T-helper 17 cell (primary cell): ENCODE data around the gene PYGO2. TPM values are rescaled to one million over a fixed set of nuclear protein-coding genes. Genes with fewer than 3 reads are reported as not detected.
"Not testable (repeated sequence)": the region's sequence is repeated elsewhere in the genome, so short reads cannot be mapped to it uniquely, and the experiment has no call there.

Source experiments
- ATAC-seq: fragments of 150-1000 bp; cut with Tn5 transposase; 2 replicates; pipeline ENCODE4 v1.10.0; 2021; ENCODE audit warnings: mild to moderate bottlenecking, moderate library complexity
- DNase-seq, 3 donors: peaks; one replicate each; pipeline versions ENCODE4 v3.0.0 to v3.0.0-alpha.2; 2020 to 2021
- H3K9me3 ChIP-seq: one replicate; pipeline ENCODE4 v1.7.0; 2013; ENCODE audit warnings: low read length, mild to moderate bottlenecking; ENCODE audit not compliant: control insufficient read depth, poor library complexity, severe bottlenecking
- H3K27ac Mint-ChIP-seq: one replicate; pipeline ENCODE4 v1.8.0; 2022; ENCODE audit warnings: mild to moderate bottlenecking, moderate library complexity, mixed read lengths
- H3K27me3 Mint-ChIP-seq: one replicate; pipeline ENCODE4 v1.8.0; 2022; ENCODE audit warnings: mixed read lengths
- H3K36me3 Mint-ChIP-seq: one replicate; pipeline ENCODE4 v1.8.0; 2022; ENCODE audit warnings: low read depth, mixed read lengths
- H3K4me1 Mint-ChIP-seq: one replicate; pipeline ENCODE4 v1.8.0; 2022; ENCODE audit warnings: mild to moderate bottlenecking, mixed read lengths
- H3K4me3 Mint-ChIP-seq: one replicate; pipeline ENCODE4 v1.8.0; 2022; ENCODE audit warnings: mild to moderate bottlenecking, moderate library complexity, mixed read lengths
- total RNA-seq, 4 donors: library from RNA in 2 of 4; stranded (reverse) in 2 of 4; gene quantifications; one replicate each; pipeline ENCODE4 v1.2.3 and lab custom pipeline; 2022 to 2026

The PYGO2 gene
- total RNA-seq, 2 donors from 2014 or later, result 34.7 to 45.1 TPM

DNA sequence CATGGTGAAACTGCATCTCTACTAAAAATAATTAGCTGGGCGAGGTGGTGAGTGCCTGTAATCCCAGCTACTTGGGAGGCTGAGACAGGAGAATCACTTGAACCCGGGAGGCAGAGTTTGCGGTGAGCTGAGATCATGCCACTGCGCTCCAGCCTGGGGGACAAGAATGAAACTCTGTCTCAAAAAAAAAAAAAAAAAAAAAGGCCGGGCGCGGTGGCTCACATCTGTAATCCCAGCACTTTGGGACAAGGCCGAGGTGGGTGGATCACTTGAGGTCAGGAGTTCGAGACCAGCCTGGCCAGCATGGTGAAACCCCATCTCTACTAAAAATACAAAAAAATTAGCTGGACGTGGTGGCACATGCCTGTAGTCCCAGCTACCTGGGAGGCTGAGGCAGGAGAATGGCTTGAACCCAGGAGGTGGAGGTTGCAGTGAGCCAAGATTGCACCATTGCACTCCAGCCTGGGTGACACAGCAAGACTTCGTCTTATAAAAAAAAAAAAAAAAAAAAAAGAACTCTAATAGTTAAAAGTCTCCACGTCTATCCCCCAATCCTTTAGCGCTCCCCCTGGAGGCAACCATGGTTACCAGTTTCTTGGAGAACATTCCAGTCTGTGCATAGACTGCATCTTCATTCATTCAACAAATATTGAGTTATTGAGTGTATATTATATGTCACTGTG, 33.9 kb upstream of the PYGO2 start:
- not testable (repeated sequence) for H3K9me3 ChIP-seq, H3K4me3 Mint-ChIP-seq, H3K36me3 Mint-ChIP-seq, DNase-seq, H3K27me3 Mint-ChIP-seq, ATAC-seq
- H3K27ac Mint-ChIP-seq, result peak overlapping the region; percentile 79
- H3K4me1 Mint-ChIP-seq, result peaks cover 35% of the 10 kb centered on the region

- Mint-ChIP-seq H3K27me3 (no peaks in the 10 kb centered on the region), H3K36me3 (peaks cover 2% of the 10 kb centered on the region), H3K27ac (peak overlapping the region; percentile 79), H3K4me3 (no peak overlapping the region), H3K4me1 (peaks cover 30% of the 10 kb centered on the region)
- DNase-seq, result no peak
- no peak for ATAC-seq
- no peaks in the 10 kb centered on the region for H3K9me3 ChIP-seq
Observed at GRCh38 chr1:154994591-154994990, 33.0 kb upstream of the PYGO2 start.

GRCh38 chr1:154994269-154994587, 32.6 kb upstream of the PYGO2 start:
- H3K27ac Mint-ChIP-seq, result no peak overlapping the region
- no peak overlapping the region for H3K4me3 Mint-ChIP-seq
- no peak for ATAC-seq
- no peaks in the 10 kb centered on the region for H3K27me3 Mint-ChIP-seq
- H3K36me3 Mint-ChIP-seq, result peaks cover 2% of the 10 kb centered on the region
- H3K4me1 Mint-ChIP-seq, result peaks cover 31% of the 10 kb centered on the region
- no peaks in the 10 kb centered on the region for H3K9me3 ChIP-seq
- DNase-seq, result no peak

GRCh38 chr1:154993572-154994268, 32.1 kb upstream of the PYGO2 start, which contains the start of gene LENEP:
TSS of gene LENEP (plus strand) at chr1:154993586. CDS start at chr1:154993608, 22 bp downstream.
- Mint-ChIP-seq H3K4me1 (peaks cover 29% of the 10 kb centered on the region), H3K27me3 (no peaks in the 10 kb centered on the region), H3K36me3 (peaks cover 2% of the 10 kb centered on the region), H3K4me3 (no peak within 1 kb of the TSS), H3K27ac (no peak within 1 kb of the TSS)
- H3K9me3 ChIP-seq, result no peaks in the 10 kb centered on the region
- ATAC-seq, result no peak
- no peak for DNase-seq

- no peak for ATAC-seq
- no peak for DNase-seq
- peaks cover 28% of the 10 kb centered on the region for H3K4me1 Mint-ChIP-seq
- no peak overlapping the region for H3K27ac Mint-ChIP-seq
- no peaks in the 10 kb centered on the region for H3K27me3 Mint-ChIP-seq
- H3K4me3 Mint-ChIP-seq, result no peak overlapping the region
- no peaks in the 10 kb centered on the region for H3K9me3 ChIP-seq
- H3K36me3 Mint-ChIP-seq, result peaks cover 2% of the 10 kb centered on the region
Observed at GRCh38 chr1:154992721-154993571, 31.4 kb upstream of the PYGO2 start.

DNA sequence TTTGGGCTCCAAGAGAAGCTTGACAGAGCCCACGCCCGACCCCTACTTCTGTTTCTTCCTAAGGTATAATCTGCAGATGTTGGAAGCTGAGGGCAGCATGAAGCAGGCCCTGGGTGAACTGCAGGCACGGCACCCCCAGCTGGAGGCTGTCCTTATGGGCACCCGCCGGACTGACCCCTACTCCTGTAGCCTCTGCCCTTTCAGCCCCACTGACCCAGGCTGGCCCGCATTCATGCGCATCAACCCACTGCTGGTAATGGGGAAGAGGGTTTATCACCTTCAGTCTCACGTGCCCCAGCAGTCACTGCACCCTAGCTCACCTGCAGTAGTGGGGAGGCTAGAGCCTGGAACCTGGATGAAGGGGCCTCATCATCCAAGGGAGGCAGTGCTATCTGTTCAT, 28.7 kb upstream of the PYGO2 start:
- no peak for ATAC-seq
- Mint-ChIP-seq H3K27me3 (no peaks in the 10 kb centered on the region), H3K4me3 (no peak overlapping the region), H3K36me3 (peaks cover 2% of the 10 kb centered on the region), H3K4me1 (peaks cover 15% of the 10 kb centered on the region), H3K27ac (peak overlapping the region; percentile 53)
- H3K9me3 ChIP-seq, result no peaks in the 10 kb centered on the region
- DNase-seq, result no peak

DNA sequence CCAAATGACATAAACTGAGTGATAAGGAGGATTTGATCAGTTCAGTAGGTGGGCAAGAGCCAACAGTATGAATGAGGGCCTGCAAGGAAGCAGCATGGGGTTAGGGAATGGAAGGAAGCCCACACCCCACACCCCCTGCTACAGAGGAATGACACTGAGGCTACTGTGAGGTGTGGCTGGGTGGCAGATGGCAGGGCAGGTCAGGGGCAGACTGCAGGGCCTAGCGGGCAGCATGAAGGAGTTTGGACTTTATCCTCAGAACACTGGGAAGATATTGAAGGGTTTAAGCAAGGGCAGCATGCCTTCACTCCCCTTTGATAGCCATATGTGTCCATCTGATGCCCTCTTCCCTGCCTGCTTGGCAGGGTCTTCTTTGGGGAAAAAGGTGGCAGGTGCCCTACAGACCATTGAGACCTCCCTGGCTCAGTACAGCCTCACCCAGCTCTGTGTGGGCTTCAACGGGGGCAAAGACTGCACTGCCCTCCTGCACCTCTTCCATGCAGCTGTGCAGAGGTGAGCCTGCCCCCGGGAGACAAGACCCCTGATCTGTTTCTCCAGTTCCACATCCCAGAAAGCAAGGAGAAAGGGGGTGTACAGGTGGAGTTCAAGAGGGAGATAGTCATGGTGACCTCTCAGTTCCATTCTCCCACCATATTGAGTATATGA, 27.7 kb upstream of the PYGO2 start:
- Mint-ChIP-seq H3K27ac (peak overlapping the region; percentile 53), H3K4me3 (no peak overlapping the region), H3K27me3 (no peaks in the 10 kb centered on the region), H3K36me3 (peaks cover 2% of the 10 kb centered on the region), H3K4me1 (peaks cover 15% of the 10 kb centered on the region)
- H3K9me3 ChIP-seq, result no peaks in the 10 kb centered on the region
- DNase-seq, result no peak
- no peak for ATAC-seq

- Mint-ChIP-seq H3K4me1 (peaks cover 21% of the 10 kb centered on the region), H3K27ac (peak overlapping the region; percentile 32), H3K36me3 (peaks cover 2% of the 10 kb centered on the region), H3K4me3 (no peak overlapping the region), H3K27me3 (no peaks in the 10 kb centered on the region)
- no peak for ATAC-seq
- H3K9me3 ChIP-seq, result no peaks in the 10 kb centered on the region
- no peak for DNase-seq
Observed at GRCh38 chr1:154988058-154988954, 26.7 kb upstream of the PYGO2 start.

GRCh38 chr1:154987326-154987725, 25.7 kb upstream of the PYGO2 start:
- Mint-ChIP-seq H3K27me3 (no peaks in the 10 kb centered on the region), H3K27ac (no peak overlapping the region), H3K4me3 (no peak overlapping the region), H3K36me3 (peaks cover 2% of the 10 kb centered on the region), H3K4me1 (peaks cover 20% of the 10 kb centered on the region)
- no peaks in the 10 kb centered on the region for H3K9me3 ChIP-seq
- DNase-seq (no peak), ATAC-seq (no peak)

GRCh38 chr1:154986736-154987135, 25.2 kb upstream of the PYGO2 start:
- not testable (repeated sequence) for H3K9me3 ChIP-seq, H3K4me3 Mint-ChIP-seq, ATAC-seq, H3K36me3 Mint-ChIP-seq, H3K27ac Mint-ChIP-seq, DNase-seq, H3K27me3 Mint-ChIP-seq
- peaks cover 20% of the 10 kb centered on the region for H3K4me1 Mint-ChIP-seq

DNA sequence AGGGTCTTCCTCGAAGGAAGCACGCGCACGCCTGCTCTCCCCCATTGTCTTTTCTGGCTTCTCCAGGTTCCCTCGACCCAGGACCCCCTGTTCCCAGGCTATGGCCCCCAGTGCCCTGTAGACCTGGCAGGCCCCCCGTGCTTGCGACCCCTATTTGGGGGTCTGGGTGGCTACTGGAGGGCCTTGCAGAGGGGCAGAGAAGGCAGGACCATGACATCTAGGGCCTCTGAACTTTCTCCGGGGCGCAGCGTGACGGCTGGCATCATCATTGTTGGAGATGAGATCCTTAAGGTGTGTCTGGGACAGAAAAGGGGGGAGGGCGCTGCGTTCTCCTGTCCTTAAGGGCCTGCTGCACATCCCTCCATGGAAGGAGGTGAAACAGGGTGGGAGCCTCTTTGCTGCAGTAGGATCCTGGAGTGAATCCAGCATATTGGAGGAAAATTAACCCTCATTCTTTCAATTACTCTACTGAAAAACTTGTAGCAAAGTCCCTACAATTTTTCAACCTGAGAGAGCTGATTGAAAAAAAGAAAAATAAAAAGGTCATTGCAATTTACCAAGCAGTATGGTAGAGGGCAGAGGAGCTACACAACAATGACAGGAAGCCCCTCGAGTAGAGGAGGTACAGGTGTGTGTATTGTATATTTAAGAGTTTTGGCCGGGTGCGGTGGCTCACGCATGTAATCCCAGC, 22.3 kb upstream of the PYGO2 start:
- H3K9me3 ChIP-seq, result no peaks in the 10 kb centered on the region
- H3K27ac Mint-ChIP-seq, result no peak overlapping the region
- DNase-seq (no peak), ATAC-seq (no peak)
- H3K4me1 Mint-ChIP-seq, result peaks cover 14% of the 10 kb centered on the region
- H3K4me3 Mint-ChIP-seq, result no peak overlapping the region
- H3K36me3 Mint-ChIP-seq, result no peaks in the 10 kb centered on the region
- no peaks in the 10 kb centered on the region for H3K27me3 Mint-ChIP-seq
